Uterus (tissue), 2 donors: ENCODE data around the gene THEM4.

Experiments
- CTCF ChIP-seq, 4 experiments: fragments of 200-600 bp in 2 of 4; fragments of 450-650 bp in 2 of 4; sonication (generic) in 2 of 4; IDR thresholded peaks; one replicate each; pipeline ENCODE4 v1.5.1; 2016 to 2019; ENCODE audit warnings: antibody characterized with exemption in 4 of 4, mild to moderate bottlenecking in 2 of 4, moderate library complexity in 1 of 4
- POLR2A ChIP-seq, 2 donors: fragments of 450-650 bp; IDR thresholded peaks; one replicate each; pipeline ENCODE4 v1.6.1; 2016; ENCODE audit warnings: antibody characterized with exemption in 2 of 2, mild to moderate bottlenecking in 1 of 2, moderate library complexity in 1 of 2

- TF ChIP-seq CTCF (IDR thresholded peaks at IDR 0.05): no peak
- no peak for TF ChIP-seq POLR2A (IDR thresholded peaks at IDR 0.05)
Observed at GRCh38 chr1:151871284-151872030, 37.9 kb downstream of the THEM4 start.
